ENCODE results near the gene TMEM269.

Gene TMEM269

GRCh38 chr1:42837709-42838108 lies 52.9 kb downstream of the TMEM269 start:
- no peak for TF ChIP-seq REST (IDR thresholded peaks at IDR 0.05; ENCODE audit: insufficient read depth in 1 of 2, low read depth in 2 of 2, low read length in 2 of 2)
- no peak for TF ChIP-seq FOXP2 (optimal IDR thresholded peaks at IDR 0.05; ENCODE audit: borderline replicate concordance, extremely low read depth, extremely low read length, insufficient read depth)
- no peak for TF ChIP-seq TAF1 (IDR thresholded peaks at IDR 0.05; ENCODE audit: borderline replicate concordance, insufficient read depth, low read length)
- no peak for TF ChIP-seq POLR2AphosphoS5 (IDR thresholded peaks at IDR 0.05; ENCODE audit: low read depth, low read length)
- TF ChIP-seq SIN3A (IDR thresholded peaks at IDR 0.05; ENCODE audit: borderline replicate concordance, insufficient read depth, low read length), result no peak

GRCh38 chr1:42838482-42839190 lies 53.8 kb downstream of the TMEM269 start:
- TF ChIP-seq SIN3A (IDR thresholded peaks at IDR 0.05; ENCODE audit: borderline replicate concordance, insufficient read depth, low read length) (no peak), REST (IDR thresholded peaks at IDR 0.05; ENCODE audit: insufficient read depth in 1 of 2, low read depth in 2 of 2, low read length in 2 of 2) (no peak), FOXP2 (optimal IDR thresholded peaks at IDR 0.05; ENCODE audit: borderline replicate concordance, extremely low read depth, extremely low read length, insufficient read depth) (no peak), POLR2AphosphoS5 (IDR thresholded peaks at IDR 0.05; ENCODE audit: low read depth, low read length) (no peak), TAF1 (IDR thresholded peaks at IDR 0.05; ENCODE audit: borderline replicate concordance, insufficient read depth, low read length) (no peak)

- TF ChIP-seq FOXP2 (optimal IDR thresholded peaks at IDR 0.05; ENCODE audit: borderline replicate concordance, extremely low read depth, extremely low read length, insufficient read depth) (no peak), TAF1 (IDR thresholded peaks at IDR 0.05; ENCODE audit: borderline replicate concordance, insufficient read depth, low read length) (no peak), SIN3A (IDR thresholded peaks at IDR 0.05; ENCODE audit: borderline replicate concordance, insufficient read depth, low read length) (no peak), REST (IDR thresholded peaks at IDR 0.05; ENCODE audit: insufficient read depth in 1 of 2, low read depth in 2 of 2, low read length in 2 of 2) (no peak), POLR2AphosphoS5 (IDR thresholded peaks at IDR 0.05; ENCODE audit: low read depth, low read length) (no peak)
Observed at GRCh38 chr1:42841010-42841409, 56.2 kb downstream of the TMEM269 start.

- TF ChIP-seq TAF1 (IDR thresholded peaks at IDR 0.05; ENCODE audit: borderline replicate concordance, insufficient read depth, low read length) (no peak), SIN3A (IDR thresholded peaks at IDR 0.05; ENCODE audit: borderline replicate concordance, insufficient read depth, low read length) (no peak), POLR2AphosphoS5 (IDR thresholded peaks at IDR 0.05; ENCODE audit: low read depth, low read length) (no peak), REST (IDR thresholded peaks at IDR 0.05; ENCODE audit: insufficient read depth in 1 of 2, low read depth in 2 of 2, low read length in 2 of 2) (no peak), FOXP2 (optimal IDR thresholded peaks at IDR 0.05; ENCODE audit: borderline replicate concordance, extremely low read depth, extremely low read length, insufficient read depth) (no peak)
Observed at GRCh38 chr1:42841440-42842147, 56.8 kb downstream of the TMEM269 start.
